Measurements from ENCODE around the gene LMX1B.

GRCh38 chr9:126638571-126639132 is 24.9 kb downstream of the LMX1B start:
- TF ChIP-seq CTCF (IDR thresholded peaks at IDR 0.05) (no peak), POLR2A (IDR thresholded peaks at IDR 0.05) (no peak), POLR2AphosphoS5 (IDR thresholded peaks at IDR 0.05) (no peak), EP300 (IDR thresholded peaks at IDR 0.05) (no peak)

Data from stomach (tissue), 4 donors.